Measurements from ENCODE around the gene EIF4EBP2.

The EIF4EBP2 gene

GRCh38 chr10:70444744-70445143, 40.8 kb downstream of the EIF4EBP2 start:
- Histone ChIP-seq H3K9me3 (ENCODE audit: severe bottlenecking) (no peaks in the 10 kb centered on the region), H3K27ac (ENCODE audit: poor library complexity, severe bottlenecking) (no peak overlapping the region), H3K4me1 (ENCODE audit: insufficient read depth, poor library complexity, severe bottlenecking) (no peaks in the 10 kb centered on the region), H3K36me3 (ENCODE audit: low read depth) (no peaks in the 10 kb centered on the region), H3K4me3 (ENCODE audit: severe bottlenecking) (no peak overlapping the region), H3K27me3 (ENCODE audit: insufficient read depth, poor library complexity, severe bottlenecking) (peaks cover 28% of the 10 kb centered on the region)
- DNase-seq (ENCODE audit: low spot score) (no peak), ATAC-seq (ENCODE audit: low read depth) (no peak)
- TF ChIP-seq CTCF (IDR thresholded peaks at IDR 0.05; ENCODE audit: poor library complexity, severe bottlenecking), result no peak

DNA sequence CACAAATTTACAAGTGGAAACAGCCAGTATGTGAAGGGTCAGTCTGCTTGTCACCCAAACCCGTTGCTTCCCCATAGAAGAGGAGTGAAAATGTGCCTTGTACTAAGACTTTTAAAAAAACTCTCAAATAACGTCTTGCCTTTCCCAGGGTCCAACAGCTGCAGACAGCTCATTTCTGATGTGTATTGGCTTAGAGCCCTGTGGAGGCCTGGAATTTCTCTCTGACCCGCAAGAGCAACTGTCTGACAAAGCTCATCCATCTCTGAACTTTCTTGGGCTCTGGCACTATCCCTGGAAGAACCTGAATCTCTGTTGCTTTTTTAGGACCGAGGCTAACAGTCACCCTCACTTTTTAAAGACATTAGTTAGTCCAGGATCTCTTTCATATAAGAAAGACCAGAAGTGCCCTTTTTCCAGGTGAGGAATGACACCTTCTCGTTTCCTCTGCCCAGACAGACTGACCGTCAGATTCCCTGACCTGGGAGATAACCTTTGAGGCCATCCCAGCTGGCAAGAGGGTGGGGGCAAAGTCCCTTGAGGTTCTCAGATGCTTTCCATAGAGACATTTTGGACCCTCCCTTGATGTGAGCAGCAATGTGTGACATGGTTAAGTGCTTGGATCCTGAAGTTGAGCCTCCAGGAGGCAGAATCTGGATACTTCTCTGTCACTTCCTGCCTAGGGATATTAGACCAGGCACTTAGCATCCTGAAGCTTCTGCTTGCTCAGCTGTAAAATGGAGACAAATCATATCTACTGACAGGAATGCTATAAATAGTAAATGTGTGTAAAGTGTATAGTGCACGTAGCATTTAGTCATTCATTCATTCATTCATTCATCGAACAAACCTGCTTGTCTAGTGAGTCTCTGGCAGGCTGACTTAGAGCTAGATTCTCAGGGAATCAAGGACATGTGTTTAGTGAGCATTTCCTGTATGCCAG, 42.0 kb downstream of the EIF4EBP2 start:
- H3K9me3 ChIP-seq (ENCODE audit: severe bottlenecking), result no peaks in the 10 kb centered on the region
- H3K4me1 ChIP-seq (ENCODE audit: insufficient read depth, poor library complexity, severe bottlenecking), result no peaks in the 10 kb centered on the region
- H3K27ac ChIP-seq (ENCODE audit: poor library complexity, severe bottlenecking), result no peak overlapping the region
- ATAC-seq (ENCODE audit: low read depth) (no peak), DNase-seq (ENCODE audit: low spot score) (no peak)
- H3K4me3 ChIP-seq (ENCODE audit: severe bottlenecking), result no peak overlapping the region
- no peaks in the 10 kb centered on the region for H3K36me3 ChIP-seq (ENCODE audit: low read depth)
- peaks cover 18% of the 10 kb centered on the region for H3K27me3 ChIP-seq (ENCODE audit: insufficient read depth, poor library complexity, severe bottlenecking)
- no peak for TF ChIP-seq CTCF (IDR thresholded peaks at IDR 0.05; ENCODE audit: poor library complexity, severe bottlenecking)

GRCh38 chr10:70448236-70448635, 44.3 kb downstream of the EIF4EBP2 start:
- H3K27me3 ChIP-seq (ENCODE audit: insufficient read depth, poor library complexity, severe bottlenecking), result no peaks in the 10 kb centered on the region
- H3K4me3 ChIP-seq (ENCODE audit: severe bottlenecking), result no peak overlapping the region
- H3K27ac ChIP-seq (ENCODE audit: poor library complexity, severe bottlenecking), result no peak overlapping the region
- H3K4me1 ChIP-seq (ENCODE audit: insufficient read depth, poor library complexity, severe bottlenecking), result no peaks in the 10 kb centered on the region
- H3K9me3 ChIP-seq (ENCODE audit: severe bottlenecking), result no peaks in the 10 kb centered on the region
- TF ChIP-seq CTCF (IDR thresholded peaks at IDR 0.05; ENCODE audit: poor library complexity, severe bottlenecking), result no peak
- ATAC-seq (ENCODE audit: low read depth), result no peak
- no peaks in the 10 kb centered on the region for H3K36me3 ChIP-seq (ENCODE audit: low read depth)
- DNase-seq (ENCODE audit: low spot score), result no peak

DNA sequence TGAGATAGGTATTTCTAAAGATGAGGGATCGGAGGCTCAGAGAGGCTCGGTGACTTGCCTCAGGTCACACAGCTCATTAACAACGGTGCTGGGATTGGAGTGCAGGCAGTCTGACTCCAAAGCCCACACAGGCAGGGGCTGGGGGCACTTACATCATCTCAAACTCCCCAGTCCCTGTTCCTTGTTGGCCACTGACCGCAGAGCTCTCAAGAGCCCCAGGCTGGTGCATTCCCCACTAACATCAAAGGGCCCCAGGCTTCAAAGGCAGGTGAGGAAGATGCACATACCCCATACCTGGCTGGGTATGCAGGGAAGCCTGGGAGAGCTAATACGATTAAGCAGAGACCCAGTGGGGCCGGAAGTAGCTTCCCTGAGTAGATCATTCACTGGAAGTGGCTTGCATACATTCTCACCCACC, 51.3 kb downstream of the EIF4EBP2 start:
- no peak overlapping the region for H3K4me3 ChIP-seq (ENCODE audit: severe bottlenecking)
- ATAC-seq (ENCODE audit: low read depth) (no peak), DNase-seq (ENCODE audit: low spot score) (no peak)
- peaks cover 10% of the 10 kb centered on the region for H3K27me3 ChIP-seq (ENCODE audit: insufficient read depth, poor library complexity, severe bottlenecking)
- H3K36me3 ChIP-seq (ENCODE audit: low read depth), result no peaks in the 10 kb centered on the region
- H3K9me3 ChIP-seq (ENCODE audit: severe bottlenecking), result no peaks in the 10 kb centered on the region
- no peak for TF ChIP-seq CTCF (IDR thresholded peaks at IDR 0.05; ENCODE audit: poor library complexity, severe bottlenecking)
- H3K27ac ChIP-seq (ENCODE audit: poor library complexity, severe bottlenecking), result no peak overlapping the region
- no peaks in the 10 kb centered on the region for H3K4me1 ChIP-seq (ENCODE audit: insufficient read depth, poor library complexity, severe bottlenecking)

- Histone ChIP-seq H3K27ac (ENCODE audit: poor library complexity, severe bottlenecking) (no peak overlapping the region), H3K27me3 (ENCODE audit: insufficient read depth, poor library complexity, severe bottlenecking) (peaks cover 10% of the 10 kb centered on the region), H3K4me1 (ENCODE audit: insufficient read depth, poor library complexity, severe bottlenecking) (no peaks in the 10 kb centered on the region), H3K36me3 (ENCODE audit: low read depth) (no peaks in the 10 kb centered on the region), H3K4me3 (ENCODE audit: severe bottlenecking) (no peak overlapping the region), H3K9me3 (ENCODE audit: severe bottlenecking) (no peaks in the 10 kb centered on the region)
- TF ChIP-seq CTCF (IDR thresholded peaks at IDR 0.05; ENCODE audit: poor library complexity, severe bottlenecking), result no peak
- DNase-seq (ENCODE audit: low spot score) (no peak), ATAC-seq (ENCODE audit: low read depth) (no peak)
These were observed 52.2 kb downstream of the EIF4EBP2 start for GRCh38 chr10:70456164-70456563.

Data from RWPE2 (cell line).